SU-DHL-6 (cell line): ENCODE measurements around the gene ERC1.

Experiments used
- H2AFZ ChIP-seq: fragments of 200-600 bp; sonication (generic); 2 replicates; pipeline ENCODE4 v1.6.1; 2014; ENCODE audit warnings: low read depth, mild to moderate bottlenecking, moderate library complexity, mixed read lengths, antibody characterized with exemption, low read length; ENCODE audit not compliant: severe bottlenecking
- H3F3A ChIP-seq: fragments of 200-600 bp; shearing (Covaris generic); 2 replicates; pipeline ENCODE4 v1.6.0; 2016; ENCODE audit warnings: antibody characterized with exemption, mild to moderate bottlenecking; ENCODE audit not compliant: insufficient read depth
- H3K27ac ChIP-seq: fragments of 200-600 bp; sonication (generic); 2 replicates; pipeline ENCODE4 v1.5.1; 2016; ENCODE audit warnings: low read depth, mild to moderate bottlenecking, low read length, moderate library complexity, mixed read lengths
- H3K27me3 ChIP-seq: fragments of 200-600 bp; sonication (generic), shearing (Covaris generic); 2 replicates; pipeline ENCODE4 v1.6.0; 2014; ENCODE audit warnings: mild to moderate bottlenecking, low read length
- H3K36me3 ChIP-seq: fragments of 200-600 bp; sonication (generic); 2 replicates; pipeline ENCODE4 v1.6.1; 2014; ENCODE audit warnings: mild to moderate bottlenecking, low read length, mixed read lengths
- H3K4me2 ChIP-seq: fragments of 300-600, 200-600 bp; shearing (Covaris generic), sonication (generic); 2 replicates; pipeline ENCODE4 v1.6.0; 2014; ENCODE audit warnings: low read length, low read depth, mild to moderate bottlenecking; ENCODE audit not compliant: poor library complexity, severe bottlenecking
- H3K4me3 ChIP-seq: fragments of 200-600 bp; sonication (generic); 2 replicates; pipeline ENCODE4 v1.5.1; 2014; ENCODE audit warnings: antibody characterized with exemption, low read length, mild to moderate bottlenecking, mixed read lengths; ENCODE audit not compliant: insufficient read depth, poor library complexity, severe bottlenecking
- H3K79me2 ChIP-seq: fragments of 200-600 bp; sonication (generic); 2 replicates; pipeline ENCODE4 v1.6.1; 2014; ENCODE audit warnings: mild to moderate bottlenecking, low read length, moderate library complexity; ENCODE audit not compliant: insufficient read depth
- H3K9ac ChIP-seq: fragments of 200-600 bp; sonication (generic); 2 replicates; pipeline ENCODE4 v1.7.0; 2014; ENCODE audit warnings: mild to moderate bottlenecking, low read length
- H3K9me2 ChIP-seq: fragments of 200-600 bp; sonication (generic); replicated peaks from 2 replicates; pipeline ENCODE4 v1.6.1; 2014; ENCODE audit warnings: low read length; ENCODE audit not compliant: insufficient read depth
- H3K9me3 ChIP-seq: fragments of 200-600 bp; sonication (generic); 2 replicates; pipeline ENCODE4 v1.6.1; 2014; ENCODE audit warnings: low read length, mixed read lengths; ENCODE audit not compliant: insufficient read depth
- H4K20me1 ChIP-seq: fragments of 200-600 bp; sonication (generic); 2 replicates; pipeline ENCODE4 v1.6.1; 2014; ENCODE audit warnings: low read depth, mild to moderate bottlenecking, antibody characterized with exemption, low read length, moderate library complexity, mixed read lengths
- CTCF ChIP-seq: fragments of 200-600 bp; sonication (generic); IDR thresholded peaks from one replicate; pipeline ENCODE4 v1.5.1; 2017; ENCODE audit warnings: antibody characterized with exemption, mild to moderate bottlenecking, low read length, moderate library complexity; ENCODE audit not compliant: insufficient read depth, poor library complexity, severe bottlenecking
- EZH2phosphoT487 ChIP-seq: fragments of 200-600 bp; sonication (generic), shearing (Covaris generic); conservative IDR thresholded peaks from 2 replicates; pipeline ENCODE4 v1.6.1; 2018; ENCODE audit warnings: mild to moderate bottlenecking, antibody characterized with exemption, low read length, moderate library complexity, mixed read lengths

ERC1 gene

GRCh38 chr12:1329784-1330476, 338.9 kb downstream of the ERC1 start:
- H3K9me2 ChIP-seq = no peaks in the 10 kb centered on the region
- no peaks in the 10 kb centered on the region for H3K9me3 ChIP-seq
- TF ChIP-seq CTCF (no peak), EZH2phosphoT487 (no peak)
- H3K27me3 ChIP-seq = no peaks in the 10 kb centered on the region
- H3K36me3 ChIP-seq = no peaks in the 10 kb centered on the region
- no peaks in the 10 kb centered on the region for H3K79me2 ChIP-seq
- no peak overlapping the region for H3K9ac ChIP-seq
- H3K27ac ChIP-seq = no peak overlapping the region
- H3F3A ChIP-seq = no peaks in the 10 kb centered on the region
- H4K20me1 ChIP-seq = no peaks in the 10 kb centered on the region
- H3K4me3 ChIP-seq = no peak overlapping the region
- no peak overlapping the region for H2AFZ ChIP-seq
- no peak overlapping the region for H3K4me2 ChIP-seq

GRCh38 chr12:1330477-1330827, 339.4 kb downstream of the ERC1 start:
- H3K4me2 ChIP-seq = no peak overlapping the region
- H3K9me3 ChIP-seq = no peaks in the 10 kb centered on the region
- no peaks in the 10 kb centered on the region for H4K20me1 ChIP-seq
- H3K79me2 ChIP-seq = no peaks in the 10 kb centered on the region
- H3K9me2 ChIP-seq = no peaks in the 10 kb centered on the region
- no peak overlapping the region for H3K4me3 ChIP-seq
- no peak overlapping the region for H2AFZ ChIP-seq
- no peak overlapping the region for H3K27ac ChIP-seq
- TF ChIP-seq EZH2phosphoT487 = no peak
- TF ChIP-seq CTCF = no peak
- no peaks in the 10 kb centered on the region for H3K36me3 ChIP-seq
- H3F3A ChIP-seq = no peaks in the 10 kb centered on the region
- no peak overlapping the region for H3K9ac ChIP-seq
- no peaks in the 10 kb centered on the region for H3K27me3 ChIP-seq

GRCh38 chr12:1332327-1332726, 341.3 kb downstream of the ERC1 start:
- no peaks in the 10 kb centered on the region for H3F3A ChIP-seq
- TF ChIP-seq CTCF (no peak), EZH2phosphoT487 (no peak)
- no peaks in the 10 kb centered on the region for H4K20me1 ChIP-seq
- H3K36me3 ChIP-seq = no peaks in the 10 kb centered on the region
- no peak overlapping the region for H3K4me3 ChIP-seq
- no peaks in the 10 kb centered on the region for H3K27me3 ChIP-seq
- no peaks in the 10 kb centered on the region for H3K9me2 ChIP-seq
- no peak overlapping the region for H2AFZ ChIP-seq
- H3K9ac ChIP-seq = no peak overlapping the region
- no peak overlapping the region for H3K4me2 ChIP-seq
- no peaks in the 10 kb centered on the region for H3K79me2 ChIP-seq
- no peaks in the 10 kb centered on the region for H3K9me3 ChIP-seq
- no peak overlapping the region for H3K27ac ChIP-seq
